Measurements from ENCODE around the gene UPK3BL2.
"Not testable (repeated sequence)": the region's sequence is repeated elsewhere in the genome, so short reads cannot be mapped to it uniquely, and the experiment has no call there.

UPK3BL2 gene

GRCh38 chr7:102532127-102532526, 11.4 kb downstream of the UPK3BL2 start:
- H3K27ac ChIP-seq = not testable (repeated sequence)

DNA sequence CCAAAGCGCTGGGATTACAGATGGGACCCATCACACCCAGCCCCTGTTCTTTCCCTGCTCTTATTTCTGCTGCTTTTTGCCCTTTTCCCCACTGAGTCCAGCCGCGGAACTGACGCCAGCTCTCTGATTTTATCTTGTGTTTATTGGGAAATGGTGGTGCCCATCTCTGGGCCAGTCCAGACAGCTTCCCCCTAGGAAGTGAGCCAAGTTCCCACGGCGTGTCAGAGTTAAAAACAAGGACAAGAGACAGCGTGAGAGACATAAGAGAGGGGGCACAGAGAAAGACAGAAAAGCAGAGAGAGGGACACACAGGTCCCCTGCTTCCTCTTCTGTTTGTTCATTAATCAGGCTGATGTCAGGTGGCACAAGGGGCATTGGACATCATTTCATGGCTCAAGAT, 11.9 kb downstream of the UPK3BL2 start:
- H3K27ac ChIP-seq = not testable (repeated sequence)

GRCh38 chr7:102527822-102528793, 15.4 kb downstream of the UPK3BL2 start:
- H3K27ac ChIP-seq = not testable (repeated sequence)

- H3K27ac ChIP-seq = not testable (repeated sequence)
These were observed 16.3 kb downstream of the UPK3BL2 start for GRCh38 chr7:102527182-102527581.

DNA sequence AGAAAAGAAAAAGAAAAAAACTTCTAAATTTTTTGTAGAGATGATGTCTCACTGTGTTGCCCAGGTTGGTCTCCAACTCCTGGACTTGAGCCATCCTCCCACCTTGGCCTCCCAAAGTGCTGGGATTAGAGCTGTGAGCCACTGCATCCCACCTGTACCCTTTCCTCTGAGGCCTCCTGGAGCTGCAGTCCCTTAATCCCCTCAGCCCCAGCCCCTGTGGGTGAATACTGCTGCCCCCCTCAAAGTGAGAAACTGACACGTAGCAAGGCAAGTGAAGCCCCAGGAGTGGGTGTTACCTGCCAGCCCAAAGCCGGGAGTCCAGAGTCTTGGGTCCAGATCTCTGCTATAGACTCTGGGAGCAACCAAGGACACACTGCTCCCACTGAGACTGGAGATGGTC, 18.7 kb downstream of the UPK3BL2 start:
- H3K27ac ChIP-seq = not testable (repeated sequence)

DNA sequence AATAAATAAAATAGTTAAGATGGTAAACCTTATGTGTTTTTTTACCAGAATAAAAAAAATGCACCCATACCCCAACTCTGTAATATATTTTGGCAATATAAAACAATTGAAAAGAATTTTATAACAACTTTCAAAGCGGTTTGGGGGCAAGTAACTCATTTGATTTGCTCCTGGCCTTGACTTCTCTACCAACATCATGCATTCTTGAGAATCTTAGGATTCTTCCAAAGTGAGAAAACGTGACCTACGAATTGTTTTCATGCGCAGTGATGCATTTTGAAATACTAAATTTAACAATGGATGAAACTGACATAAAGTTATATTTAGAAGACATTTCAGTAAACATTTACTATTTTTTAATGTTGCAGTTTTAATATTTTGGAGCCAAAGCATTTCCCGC, 22.7 kb downstream of the UPK3BL2 start:
- H3K27ac ChIP-seq = not testable (repeated sequence)

DNA sequence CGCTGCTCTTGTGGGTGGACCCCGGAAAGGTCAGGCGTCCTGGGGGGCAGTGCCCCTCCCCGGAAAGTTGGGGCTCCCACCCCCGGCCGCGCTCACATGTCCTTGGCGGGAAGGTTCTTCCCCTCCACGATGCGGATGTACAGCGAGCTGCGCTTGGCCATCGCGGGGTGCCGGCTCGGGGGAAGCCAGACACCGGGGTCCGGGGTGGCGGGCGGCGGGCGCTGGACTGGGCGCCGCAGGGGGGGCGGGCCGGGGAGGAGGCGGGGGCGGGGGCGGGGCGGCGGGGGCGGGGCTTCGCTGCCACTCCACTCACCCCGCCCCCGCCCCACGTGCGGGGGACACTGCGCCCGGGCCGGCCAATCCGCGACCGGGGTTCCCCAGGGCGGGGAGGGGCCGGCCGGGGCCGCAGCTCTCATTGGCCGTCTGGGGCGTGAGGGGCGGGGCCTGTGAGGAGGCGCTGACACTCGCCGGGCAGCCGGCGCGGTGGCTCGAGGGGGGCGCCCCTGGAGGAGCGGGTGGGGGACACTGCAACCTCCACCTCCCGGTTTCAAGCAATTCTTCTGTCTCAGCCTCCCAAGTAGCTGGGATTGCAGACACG, 25.8 kb downstream of the UPK3BL2 start, which contains the start of gene RASA4B:
Gene RASA4B (minus strand): TSS at position 228 of the 598 bp plus-strand sequence. CDS start 67 bp downstream, at position 161.
- H3K27ac ChIP-seq = not testable (repeated sequence)

- not testable (repeated sequence) for H3K27ac ChIP-seq
These were observed 26.5 kb downstream of the UPK3BL2 start for GRCh38 chr7:102516951-102517350.

DNA sequence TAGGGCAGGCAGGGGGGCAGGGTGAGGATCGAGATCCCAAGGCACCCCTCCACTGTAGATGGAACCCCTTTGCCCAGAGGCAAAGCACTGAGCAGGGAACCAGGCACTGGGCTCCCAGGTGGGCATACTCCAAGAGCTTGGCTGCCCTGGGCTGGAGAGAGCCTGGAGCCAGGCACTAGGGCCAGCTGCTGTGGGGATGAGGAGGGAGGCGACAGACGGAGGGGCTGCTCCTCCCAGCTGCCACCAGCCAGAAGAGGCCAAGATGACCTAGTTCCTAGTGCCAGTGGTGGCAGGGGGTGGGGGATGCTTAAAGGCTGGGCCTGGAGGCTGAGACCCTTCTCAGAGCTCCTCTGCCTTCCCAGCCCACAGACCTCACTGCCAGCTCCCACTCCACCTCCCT, 27.6 kb downstream of the UPK3BL2 start:
- not testable (repeated sequence) for H3K27ac ChIP-seq

GRCh38 chr7:102514881-102515721, 28.4 kb downstream of the UPK3BL2 start:
- H3K27ac ChIP-seq = not testable (repeated sequence)

DNA sequence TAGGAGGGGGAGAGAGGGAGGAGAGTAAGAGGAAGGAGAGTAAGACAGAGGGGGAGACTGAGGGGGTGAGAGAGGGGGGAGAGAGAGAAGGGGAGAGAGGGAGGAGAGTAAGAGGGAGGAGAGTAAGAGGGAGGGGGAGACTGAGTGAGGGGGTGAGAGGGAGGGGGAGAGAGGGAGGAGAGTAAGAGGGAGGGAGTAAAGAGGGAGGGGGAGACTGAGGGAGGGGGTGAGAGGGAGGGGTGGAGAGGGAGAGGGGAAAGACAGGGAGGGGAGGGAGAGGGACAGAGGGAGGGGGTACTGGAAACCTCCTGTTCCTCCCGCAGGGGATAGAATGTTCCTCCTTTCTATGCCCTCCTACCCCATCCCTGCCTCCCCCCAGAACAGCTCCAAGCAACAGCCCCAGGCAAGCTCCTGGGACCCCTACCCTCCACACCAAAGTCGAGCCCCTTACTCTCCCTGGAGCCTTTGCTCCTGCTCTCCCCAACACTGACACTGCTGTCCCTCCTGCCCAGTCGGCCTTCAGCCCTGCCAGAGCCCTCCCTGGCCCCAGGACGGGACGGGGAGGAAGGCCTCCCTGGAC, 30.8 kb downstream of the UPK3BL2 start:
- H3K27ac ChIP-seq = not testable (repeated sequence)

- not testable (repeated sequence) for H3K27ac ChIP-seq
These were observed 31.5 kb downstream of the UPK3BL2 start for GRCh38 chr7:102511860-102512522.

DNA sequence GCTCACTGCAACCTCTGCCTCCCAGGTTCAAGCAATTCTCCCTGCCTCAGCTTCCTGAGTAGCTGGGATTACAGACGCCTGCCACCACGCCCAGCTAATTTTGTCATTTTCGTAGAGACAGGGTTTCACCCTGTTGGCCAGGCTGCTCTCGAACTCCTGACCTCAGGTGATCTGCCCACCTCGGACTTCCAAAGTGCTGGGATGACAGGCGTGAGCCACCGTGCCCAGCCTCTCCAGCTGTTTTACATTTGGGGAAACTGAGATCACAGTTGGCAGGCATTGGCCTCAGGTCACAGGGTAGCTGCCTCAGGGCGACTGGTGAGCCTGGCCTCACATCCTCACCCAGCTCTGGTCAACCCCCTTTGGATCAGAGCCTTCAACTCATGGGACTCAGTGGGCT, 32.9 kb downstream of the UPK3BL2 start:
- H3K27ac ChIP-seq = not testable (repeated sequence)

DNA sequence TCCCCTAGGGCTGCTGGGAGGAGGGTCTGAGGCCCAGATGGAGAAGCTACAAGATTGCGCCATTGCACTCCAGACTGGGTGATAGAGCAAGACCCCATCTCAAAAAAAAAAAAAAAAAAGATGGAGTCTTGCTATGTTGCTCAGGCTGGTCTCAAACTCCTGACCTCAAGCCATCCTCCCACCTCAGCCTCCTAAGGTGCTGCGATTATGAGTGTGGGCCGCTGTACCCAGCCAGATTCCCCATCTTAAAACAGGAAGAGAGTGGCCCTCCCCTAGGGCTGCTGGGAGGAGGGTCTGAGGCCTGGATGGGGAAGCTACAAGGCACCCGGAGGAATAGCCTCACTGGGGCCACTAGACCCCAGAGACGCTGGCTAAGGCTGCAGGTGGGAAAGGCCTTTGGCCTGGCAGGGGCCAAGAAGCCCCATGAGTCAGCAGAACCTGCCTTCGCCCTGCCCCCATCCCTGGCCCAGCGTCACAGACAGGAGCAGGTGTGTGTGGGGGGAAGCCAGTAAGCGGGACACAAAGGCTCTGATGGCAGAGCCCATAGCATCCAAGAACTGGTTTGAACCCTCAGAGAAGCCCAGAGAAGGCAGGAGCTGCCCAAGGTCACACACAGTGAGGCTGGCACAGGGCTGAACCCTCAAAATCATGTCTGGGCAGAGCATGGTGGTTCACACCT, 35.9 kb downstream of the UPK3BL2 start:
- not testable (repeated sequence) for H3K27ac ChIP-seq

- H3K27ac ChIP-seq = not testable (repeated sequence)
These were observed 38.0 kb downstream of the UPK3BL2 start for GRCh38 chr7:102505298-102506185.

GRCh38 chr7:102503141-102503540, 40.4 kb downstream of the UPK3BL2 start:
- H3K27ac ChIP-seq = not testable (repeated sequence)

DNA sequence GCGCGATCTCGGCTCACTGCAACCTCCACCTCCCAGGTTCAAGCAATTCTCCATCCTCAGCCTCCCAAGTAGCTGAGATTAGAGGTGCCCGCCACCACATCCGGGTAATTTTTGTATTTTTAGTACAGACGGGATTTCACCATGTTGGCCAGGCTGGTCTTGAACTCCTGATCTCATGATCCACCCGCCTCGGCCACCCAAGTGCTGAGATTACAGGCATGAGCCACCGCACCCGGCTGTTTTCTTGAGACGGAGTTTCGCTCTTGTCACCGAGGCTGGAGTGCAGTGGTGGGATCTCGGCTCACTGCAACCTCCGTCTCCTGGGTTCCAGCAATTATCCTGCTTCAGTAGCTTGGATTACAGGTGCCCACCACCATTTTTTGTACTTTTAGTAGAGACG, 45.2 kb downstream of the UPK3BL2 start:
- not testable (repeated sequence) for H3K27ac ChIP-seq

DNA sequence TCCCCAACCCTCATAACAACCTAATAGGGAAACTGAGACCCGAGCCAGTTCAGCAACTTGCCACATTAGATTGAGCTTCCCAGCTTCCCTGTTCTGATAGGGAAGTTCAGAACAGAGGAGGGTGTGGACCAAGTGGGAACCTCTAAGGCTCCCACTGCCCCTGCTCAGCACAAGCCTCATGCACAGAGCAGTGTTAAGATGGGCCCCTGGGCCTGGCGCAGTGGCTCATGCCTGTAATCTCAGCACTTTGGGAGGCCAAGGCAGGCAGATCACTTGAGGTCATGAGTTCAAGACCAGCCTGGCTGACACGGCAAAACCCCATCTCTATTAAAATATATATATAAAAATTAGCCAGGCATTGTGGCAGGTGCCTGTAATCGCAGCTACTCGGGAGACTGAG, 46.2 kb downstream of the UPK3BL2 start:
- H3K27ac ChIP-seq = not testable (repeated sequence)

GRCh38 chr7:102496861-102497260, 46.6 kb downstream of the UPK3BL2 start:
- not testable (repeated sequence) for H3K27ac ChIP-seq

Data from VCaP (cell line).